Trophoblast cell (in vitro differentiated cells and primary cell): ENCODE results near the gene COL4A6.
"Not testable (repeated sequence)": the region's sequence is repeated elsewhere in the genome, so short reads cannot be mapped to it uniquely, and the experiment has no call there.

Experiments
- DNase-seq, 2 donors: peaks; one replicate each; pipeline ENCODE4 v3.0.0-alpha.2; 2016
- H2AFZ ChIP-seq: 2 replicates; pipeline ENCODE4 v1.6.1; 2013; ENCODE audit warnings: low read length, moderate library complexity, mild to moderate bottlenecking; ENCODE audit not compliant: insufficient read depth, poor library complexity
- H2AK5ac ChIP-seq: 2 replicates; pipeline ENCODE4 v1.6.1; 2013; ENCODE audit warnings: mild to moderate bottlenecking, low read length
- H2BK120ac ChIP-seq: 2 replicates; pipeline ENCODE4 v1.6.1; 2013; ENCODE audit warnings: low read length, mild to moderate bottlenecking, moderate library complexity; ENCODE audit not compliant: insufficient read depth, poor library complexity
- H2BK12ac ChIP-seq: 2 replicates; pipeline ENCODE4 v1.6.1; 2013; ENCODE audit warnings: mild to moderate bottlenecking, low read length, moderate library complexity
- H2BK5ac ChIP-seq: 2 replicates; pipeline ENCODE4 v1.6.1; 2013; ENCODE audit warnings: low read length, low read depth, moderate library complexity, mild to moderate bottlenecking; ENCODE audit not compliant: poor library complexity
- H3K14ac ChIP-seq: 2 replicates; pipeline ENCODE4 v1.6.1; 2013; ENCODE audit warnings: mild to moderate bottlenecking, low read length
- H3K18ac ChIP-seq: 2 replicates; pipeline ENCODE4 v1.6.1; 2013; ENCODE audit warnings: mild to moderate bottlenecking, low read length
- H3K23ac ChIP-seq: 2 replicates; pipeline ENCODE4 v1.6.1; 2013; ENCODE audit warnings: low read length
- H3K27ac ChIP-seq: 2 replicates; pipeline ENCODE4 v1.5.1; 2013; ENCODE audit warnings: low read depth, mild to moderate bottlenecking, inconsistent platforms, low read length, moderate library complexity
- H3K27me3 ChIP-seq: 2 replicates; pipeline ENCODE4 v1.6.1; 2013; ENCODE audit warnings: inconsistent platforms, mild to moderate bottlenecking, low read length, moderate library complexity; ENCODE audit not compliant: insufficient read depth
- H3K36me3 ChIP-seq, 2 experiments: 1 replicate in 1 of 2; 2 replicates in 1 of 2; pipeline ENCODE4 v1.6.1; 2013; ENCODE audit warnings: low read length in 2 of 2, mild to moderate bottlenecking in 2 of 2, moderate library complexity in 1 of 2; ENCODE audit not compliant: insufficient read depth in 2 of 2, control insufficient read depth in 1 of 2
- H3K4ac ChIP-seq: 2 replicates; pipeline ENCODE4 v1.6.1; 2013; ENCODE audit warnings: low read depth, mild to moderate bottlenecking, low read length, moderate library complexity
- H3K4me1 ChIP-seq, 2 experiments: 1 replicate in 1 of 2; 2 replicates in 1 of 2; pipeline ENCODE4 v1.6.1; 2013; ENCODE audit warnings: low read length in 2 of 2, mild to moderate bottlenecking in 2 of 2, moderate library complexity in 1 of 2; ENCODE audit not compliant: insufficient read depth in 2 of 2, control insufficient read depth in 1 of 2
- H3K4me2 ChIP-seq: 2 replicates; pipeline ENCODE4 v1.6.1; 2013; ENCODE audit warnings: inconsistent platforms, mild to moderate bottlenecking, low read length, moderate library complexity
- H3K4me3 ChIP-seq: 2 replicates; pipeline ENCODE4 v1.5.1; 2013; ENCODE audit warnings: mild to moderate bottlenecking, low read depth, low read length, inconsistent platforms
- H3K79me1 ChIP-seq: one replicate; pipeline ENCODE4 v1.6.1; 2013; ENCODE audit warnings: low read length
- H3K79me2 ChIP-seq: 2 replicates; pipeline ENCODE4 v1.6.1; 2013; ENCODE audit warnings: low read length, mild to moderate bottlenecking; ENCODE audit not compliant: control insufficient read depth, insufficient read depth, poor library complexity
- H3K9ac ChIP-seq: 2 replicates; pipeline ENCODE4 v1.6.1; 2013; ENCODE audit warnings: mild to moderate bottlenecking, low read length
- H3K9me3 ChIP-seq: 2 replicates; pipeline ENCODE4 v1.6.1; 2013; ENCODE audit warnings: low read depth, mild to moderate bottlenecking, control low read depth, inconsistent platforms, low read length; ENCODE audit not compliant: insufficient read depth
- H4K12ac ChIP-seq: 2 replicates; pipeline ENCODE4 v1.6.1; 2013; ENCODE audit warnings: low read depth, mild to moderate bottlenecking, low read length, moderate library complexity
- H4K8ac ChIP-seq: 2 replicates; pipeline ENCODE4 v1.6.1; 2013; ENCODE audit warnings: low read depth, mild to moderate bottlenecking, low read length, moderate library complexity
- H4K91ac ChIP-seq: one replicate; pipeline ENCODE4 v1.6.1; 2013; ENCODE audit warnings: low read depth, mild to moderate bottlenecking, low read length, moderate library complexity
- WGBS: extraction: QIAGEN DNeasy Blood & Tissue Kit; methylation state at CpG from one replicate; pipeline ENCODE4 v1.1.7; 2013; ENCODE audit warnings: missing lambda C conversion rate; ENCODE audit not compliant: insufficient read length, insufficient coverage; ENCODE audit errors: extremely low coverage; 5-methylcytosine and 5-hydroxymethylcytosine counted together

The COL4A6 gene

GRCh38 chrX:108380222-108380621 is 58.0 kb downstream of the COL4A6 start:
- H3K4me3 ChIP-seq, result no peak overlapping the region
- no peak overlapping the region for H2AK5ac ChIP-seq
- no peak overlapping the region for H4K91ac ChIP-seq
- H4K12ac ChIP-seq, result no peak overlapping the region
- WGBS, result no CpG with 5 or more reads among the region's 2 CpGs
- no peak for DNase-seq
- H3K4me1 ChIP-seq, result no peaks in the 10 kb centered on the region
- no peak overlapping the region for H3K18ac ChIP-seq
- H2BK12ac ChIP-seq, result no peak overlapping the region
- no peak overlapping the region for H3K4ac ChIP-seq
- no peaks in the 10 kb centered on the region for H3K36me3 ChIP-seq
- no peak overlapping the region for H2BK5ac ChIP-seq
- no peak overlapping the region for H3K23ac ChIP-seq
- H3K9ac ChIP-seq, result no peak overlapping the region
- H4K8ac ChIP-seq, result no peak overlapping the region
- H3K14ac ChIP-seq, result no peak overlapping the region
- no peak overlapping the region for H3K27ac ChIP-seq
- H3K79me1 ChIP-seq, result peaks cover 2% of the 10 kb centered on the region
- H3K9me3 ChIP-seq, result no peaks in the 10 kb centered on the region
- no peak overlapping the region for H2BK120ac ChIP-seq
- H2AFZ ChIP-seq, result no peak overlapping the region
- no peaks in the 10 kb centered on the region for H3K79me2 ChIP-seq
- no peak overlapping the region for H3K4me2 ChIP-seq
- H3K27me3 ChIP-seq, result no peaks in the 10 kb centered on the region

DNA sequence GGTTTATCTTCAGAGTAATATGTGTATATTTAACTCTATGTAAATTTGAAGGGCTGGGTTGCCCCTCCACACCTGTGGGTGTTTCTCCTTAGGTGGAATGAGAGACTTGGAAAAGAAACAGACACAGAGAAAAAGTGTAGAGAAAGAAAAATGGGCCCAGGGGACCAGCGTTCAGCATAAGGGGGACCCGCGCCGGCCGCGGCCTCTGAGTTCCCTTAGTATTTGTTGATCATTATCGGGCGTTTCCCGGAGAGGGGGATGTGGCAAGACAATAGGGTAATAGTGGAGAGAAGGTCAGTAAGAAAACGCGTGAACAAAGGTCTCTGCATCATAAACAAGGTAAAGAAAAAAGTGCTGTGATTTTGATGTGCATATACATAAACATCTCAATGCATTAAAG is 61.4 kb downstream of the COL4A6 start:
- H3K9me3 ChIP-seq, H3K27ac ChIP-seq, H2BK120ac ChIP-seq, H3K36me3 ChIP-seq, H4K8ac ChIP-seq, H3K79me1 ChIP-seq, DNase-seq, H4K12ac ChIP-seq, H2AK5ac ChIP-seq, H3K27me3 ChIP-seq, H3K14ac ChIP-seq, H2AFZ ChIP-seq, H3K4me2 ChIP-seq, H3K4me1 ChIP-seq, H3K4ac ChIP-seq, H3K9ac ChIP-seq, H3K23ac ChIP-seq, H2BK12ac ChIP-seq, H2BK5ac ChIP-seq, H4K91ac ChIP-seq, H3K79me2 ChIP-seq, H3K4me3 ChIP-seq, H3K18ac ChIP-seq: not testable (repeated sequence)
- no CpG with 5 or more reads among the region's 11 CpGs for WGBS

DNA sequence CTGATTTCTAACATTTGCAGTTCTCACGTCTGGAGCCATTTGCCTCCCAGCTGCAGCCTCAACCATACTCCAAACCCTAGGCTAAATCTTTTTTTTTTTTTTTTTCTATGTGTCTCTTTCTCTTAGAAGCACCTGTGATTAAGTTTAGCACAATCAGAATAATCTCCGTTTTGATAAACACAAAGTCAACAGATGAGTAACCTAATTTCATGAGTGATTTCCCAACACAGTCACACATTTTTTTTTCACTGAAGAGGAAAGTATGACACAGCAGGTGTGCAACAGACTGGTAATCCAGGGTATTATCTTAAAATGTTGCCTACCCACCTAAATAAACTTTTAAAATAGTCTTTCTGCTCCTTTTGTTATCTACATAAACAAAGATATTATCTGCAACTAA is 62.6 kb downstream of the COL4A6 start:
- peak in 1 of 2 donors; percentile 38 for DNase-seq
- not testable (repeated sequence) for H3K4me2 ChIP-seq, H2BK12ac ChIP-seq, H3K4ac ChIP-seq, H4K91ac ChIP-seq, H2BK5ac ChIP-seq, H3K18ac ChIP-seq, H2BK120ac ChIP-seq, H3K9me3 ChIP-seq, H3K27ac ChIP-seq, H3K14ac ChIP-seq, H3K4me1 ChIP-seq, H3K4me3 ChIP-seq, H3K27me3 ChIP-seq, H3K9ac ChIP-seq, H3K79me2 ChIP-seq, H3K36me3 ChIP-seq, H2AFZ ChIP-seq, H3K23ac ChIP-seq, H4K8ac ChIP-seq, H3K79me1 ChIP-seq, H4K12ac ChIP-seq, H2AK5ac ChIP-seq
- no CpG with 5 or more reads among the region's 2 CpGs for WGBS

- Histone ChIP-seq H3K27me3 (no peaks in the 10 kb centered on the region), H3K4me1 (no peaks in the 10 kb centered on the region), H3K36me3 (no peaks in the 10 kb centered on the region), H3K23ac (no peak overlapping the region), H4K8ac (no peak overlapping the region), H3K27ac (no peak overlapping the region), H3K4me3 (no peak overlapping the region), H3K4ac (no peak overlapping the region), H3K14ac (no peak overlapping the region), H4K12ac (no peak overlapping the region), H3K9ac (no peak overlapping the region), H2BK120ac (no peak overlapping the region), H3K4me2 (no peak overlapping the region), H2BK5ac (no peak overlapping the region), H3K18ac (no peak overlapping the region), H4K91ac (no peak overlapping the region), H3K79me2 (no peaks in the 10 kb centered on the region), H2BK12ac (no peak overlapping the region), H2AK5ac (no peak overlapping the region), H3K79me1 (no peaks in the 10 kb centered on the region), H2AFZ (no peak overlapping the region), H3K9me3 (no peaks in the 10 kb centered on the region)
- DNase-seq, result no peak
- no CpG with 5 or more reads among the region's 1 CpG for WGBS
Measured at GRCh38 chrX:108366644-108367406, 71.4 kb downstream of the COL4A6 start.
